Epithelial cell of alveolus of lung (primary cell): Measurements from ENCODE around the gene FABP6. TPM values are rescaled to one million over a fixed set of nuclear protein-coding genes. Genes with fewer than 3 reads are reported as not detected.

Source experiments
- total RNA-seq: library from RNA; depleted of rRNA; stranded (reverse); fragments of >200 nt; gene quantifications from 2 replicates; pipeline ENCODE4 v1.2.1, GENCODE V29; 2015

The FABP6 gene
- not detected in 2 replicates for total RNA-seq

GRCh38 chr5:160229190-160229742, at the start of gene FABP6:
FABP6 (plus strand) TSS chr5:160229506; CDS start chr5:160229558, 52 bp downstream.

Other genes starting within 250 kb of the FABP6 start
- 38.9 and 60.0 TPM in 2 replicates for gene TTC1, start 220.4 kb upstream of the FABP6 start, total RNA-seq
- 17.2 and 25.2 TPM in 2 replicates for gene PWWP2A, start 110.1 kb upstream of the FABP6 start, total RNA-seq
- gene CCNJL, start 83.1 kb downstream of the FABP6 start, total RNA-seq: 3.9 and 4.4 TPM in 2 replicates
- gene C1QTNF2, start 141.1 kb downstream of the FABP6 start, total RNA-seq: 0.32 and 0.39 TPM in 2 replicates
- gene FAM200C, start 170.5 kb downstream of the FABP6 start, total RNA-seq: 4.0 and 9.3 TPM in 2 replicates
- 40.1 and 77.3 TPM in 2 replicates for gene SLU7, start 189.6 kb downstream of the FABP6 start, total RNA-seq
- 54.9 and 267 TPM in 2 replicates for gene PTTG1, start 192.3 kb downstream of the FABP6 start, total RNA-seq